Neutrophil (primary cell): Measurements from ENCODE around the gene GOLGA8A.

Experiments
- H3K27ac ChIP-seq: fragments of 200-600 bp; sonication (generic); 2 replicates; pipeline ENCODE4 v1.5.1; 2016; ENCODE audit warnings: mild to moderate bottlenecking, moderate library complexity
- H3K27me3 ChIP-seq: fragments of 200-600 bp; sonication (generic); 2 replicates; pipeline ENCODE4 v1.6.0; 2016; ENCODE audit warnings: mild to moderate bottlenecking
- H3K36me3 ChIP-seq: fragments of 200-600 bp; sonication (generic); 2 replicates; pipeline ENCODE4 v1.5.1; 2017
- H3K4me1 ChIP-seq, 2 experiments: fragments of 200-600 bp in 1 of 2; sonication (generic) in 1 of 2; 1 replicate in 1 of 2; 2 replicates in 1 of 2; pipeline versions ENCODE4 v1.5.1 to v1.6.1; 2013 to 2016; ENCODE audit warnings: low read depth in 1 of 2, low read length in 1 of 2, mild to moderate bottlenecking in 1 of 2, moderate library complexity in 1 of 2; ENCODE audit not compliant: control insufficient read depth in 1 of 2, insufficient read depth in 1 of 2
- H3K4me3 ChIP-seq, 2 experiments: fragments of 200-600 bp in 1 of 2; sonication (generic) in 1 of 2; 1 replicate in 1 of 2; 2 replicates in 1 of 2; pipeline ENCODE4 v1.5.1; 2013 to 2016; ENCODE audit warnings: low read depth in 1 of 2, low read length in 1 of 2, mild to moderate bottlenecking in 1 of 2, moderate library complexity in 1 of 2
- H3K9me3 ChIP-seq: fragments of 200-600 bp; sonication (generic); 2 replicates; pipeline ENCODE4 v1.5.1; 2016
- CTCF ChIP-seq: fragments of 200-600 bp; sonication (generic); IDR thresholded peaks from 2 replicates; pipeline ENCODE4 v1.5.1; 2016; ENCODE audit warnings: antibody characterized with exemption

The GOLGA8A gene

GRCh38 chr15:34437687-34438086, at the start of gene GOLGA8A:
TSS of gene GOLGA8A (minus strand) at chr15:34437808. CDS start at chr15:34389691, 48,117 bp downstream.
- no peaks in the 10 kb centered on the region for H3K9me3 ChIP-seq
- peaks cover 78% of the 10 kb centered on the region for H3K27me3 ChIP-seq
- H3K36me3 ChIP-seq, result no peaks in the 10 kb centered on the region
- no peak for TF ChIP-seq CTCF
- H3K27ac ChIP-seq, result no peak within 1 kb of the TSS
- H3K4me3 ChIP-seq, result peak within 1 kb of the TSS in 1 of 2 experiments; percentile 35
- H3K4me1 ChIP-seq, result peaks cover 5 to 10% of the 10 kb centered on the region in 2 experiments

- no peak overlapping the region for H3K27ac ChIP-seq
- H3K27me3 ChIP-seq, result peaks cover 46% of the 10 kb centered on the region
- no peaks in the 10 kb centered on the region for H3K9me3 ChIP-seq
- no peaks in the 10 kb centered on the region for H3K36me3 ChIP-seq
- H3K4me3 ChIP-seq, result no peak overlapping the region
- no peaks in the 10 kb centered on the region for H3K4me1 ChIP-seq
- TF ChIP-seq CTCF, result no peak
These were observed 46.0 kb upstream of the GOLGA8A start for GRCh38 chr15:34483644-34484043.

GRCh38 chr15:34481370-34481769, 43.8 kb upstream of the GOLGA8A start:
- no peak overlapping the region for H3K27ac ChIP-seq
- no peak for TF ChIP-seq CTCF
- no peaks in the 10 kb centered on the region for H3K36me3 ChIP-seq
- H3K27me3 ChIP-seq, result peaks cover 52% of the 10 kb centered on the region
- no peaks in the 10 kb centered on the region for H3K9me3 ChIP-seq
- no peaks in the 10 kb centered on the region for H3K4me1 ChIP-seq
- H3K4me3 ChIP-seq, result no peak overlapping the region

GRCh38 chr15:34473840-34474239, 36.2 kb upstream of the GOLGA8A start:
- Histone ChIP-seq H3K9me3 (no peaks in the 10 kb centered on the region), H3K27me3 (peaks cover 44% of the 10 kb centered on the region), H3K4me1 (no peaks in the 10 kb centered on the region), H3K4me3 (no peak overlapping the region), H3K36me3 (no peaks in the 10 kb centered on the region), H3K27ac (no peak overlapping the region)
- no peak for TF ChIP-seq CTCF

GRCh38 chr15:34472947-34473346, 35.3 kb upstream of the GOLGA8A start:
- H3K27me3 ChIP-seq, result peaks cover 35% of the 10 kb centered on the region
- no peak overlapping the region for H3K4me3 ChIP-seq
- no peak overlapping the region for H3K27ac ChIP-seq
- H3K4me1 ChIP-seq, result no peaks in the 10 kb centered on the region
- no peaks in the 10 kb centered on the region for H3K9me3 ChIP-seq
- no peaks in the 10 kb centered on the region for H3K36me3 ChIP-seq
- no peak for TF ChIP-seq CTCF

GRCh38 chr15:34470892-34471291, 33.3 kb upstream of the GOLGA8A start:
- no peaks in the 10 kb centered on the region for H3K36me3 ChIP-seq
- no peak overlapping the region for H3K4me3 ChIP-seq
- no peaks in the 10 kb centered on the region for H3K9me3 ChIP-seq
- H3K27ac ChIP-seq, result no peak overlapping the region
- no peak for TF ChIP-seq CTCF
- no peaks in the 10 kb centered on the region for H3K4me1 ChIP-seq
- peaks cover 30% of the 10 kb centered on the region for H3K27me3 ChIP-seq
